Middle frontal gyrus (tissue), 1 donor: Measurements from ENCODE around the gene MTMR12.

ENCODE experiments used
- DNase-seq: peaks from one replicate; pipeline ENCODE4 v3.0.0-alpha.2; 2015; ENCODE audit warnings: low spot score; ENCODE audit errors: extremely low spot score

The MTMR12 gene, protein sequence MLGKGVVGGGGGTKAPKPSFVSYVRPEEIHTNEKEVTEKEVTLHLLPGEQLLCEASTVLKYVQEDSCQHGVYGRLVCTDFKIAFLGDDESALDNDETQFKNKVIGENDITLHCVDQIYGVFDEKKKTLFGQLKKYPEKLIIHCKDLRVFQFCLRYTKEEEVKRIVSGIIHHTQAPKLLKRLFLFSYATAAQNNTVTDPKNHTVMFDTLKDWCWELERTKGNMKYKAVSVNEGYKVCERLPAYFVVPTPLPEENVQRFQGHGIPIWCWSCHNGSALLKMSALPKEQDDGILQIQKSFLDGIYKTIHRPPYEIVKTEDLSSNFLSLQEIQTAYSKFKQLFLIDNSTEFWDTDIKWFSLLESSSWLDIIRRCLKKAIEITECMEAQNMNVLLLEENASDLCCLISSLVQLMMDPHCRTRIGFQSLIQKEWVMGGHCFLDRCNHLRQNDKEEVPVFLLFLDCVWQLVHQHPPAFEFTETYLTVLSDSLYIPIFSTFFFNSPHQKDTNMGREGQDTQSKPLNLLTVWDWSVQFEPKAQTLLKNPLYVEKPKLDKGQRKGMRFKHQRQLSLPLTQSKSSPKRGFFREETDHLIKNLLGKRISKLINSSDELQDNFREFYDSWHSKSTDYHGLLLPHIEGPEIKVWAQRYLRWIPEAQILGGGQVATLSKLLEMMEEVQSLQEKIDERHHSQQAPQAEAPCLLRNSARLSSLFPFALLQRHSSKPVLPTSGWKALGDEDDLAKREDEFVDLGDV

DNA sequence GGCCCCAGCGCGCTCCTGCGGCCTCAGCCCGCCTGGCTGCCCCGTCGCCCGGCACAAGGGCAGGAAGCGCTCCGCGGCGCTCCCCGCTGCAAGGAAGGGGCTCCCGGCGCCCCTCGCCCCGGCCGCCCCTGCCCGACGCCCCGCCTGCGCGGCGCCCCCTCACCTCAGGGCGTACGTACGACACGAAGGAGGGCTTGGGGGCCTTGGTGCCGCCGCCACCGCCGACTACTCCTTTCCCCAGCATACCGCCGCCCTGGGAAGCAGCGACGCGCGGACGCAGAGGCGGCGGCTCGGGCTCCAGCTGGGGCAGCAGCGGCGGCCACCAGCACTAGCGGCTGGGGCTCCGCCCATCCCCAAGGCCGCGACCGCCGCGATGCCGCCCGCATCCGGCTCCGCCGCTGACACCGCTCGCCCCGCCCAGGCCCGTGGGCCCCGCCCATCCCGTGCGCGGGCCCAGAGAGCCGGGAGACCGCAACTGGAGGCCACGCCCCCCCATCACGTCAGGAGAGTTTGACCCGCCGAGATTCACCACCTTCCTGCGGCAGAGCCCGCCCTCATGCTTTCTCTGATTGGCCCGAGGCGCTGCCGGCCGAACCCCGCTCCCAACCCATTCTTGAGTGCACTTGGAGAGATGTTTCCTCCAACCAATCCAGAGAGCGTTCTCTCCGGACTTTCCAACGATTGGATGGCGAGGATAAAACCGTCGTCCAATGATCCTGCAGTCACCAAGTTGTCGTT, at the start of gene MTMR12:
TSS of gene MTMR12 (minus strand) at position 345 of the 738 bp plus-strand sequence. CDS start at position 244, 101 bp downstream.
- peak; percentile 99 for DNase-seq

DNA sequence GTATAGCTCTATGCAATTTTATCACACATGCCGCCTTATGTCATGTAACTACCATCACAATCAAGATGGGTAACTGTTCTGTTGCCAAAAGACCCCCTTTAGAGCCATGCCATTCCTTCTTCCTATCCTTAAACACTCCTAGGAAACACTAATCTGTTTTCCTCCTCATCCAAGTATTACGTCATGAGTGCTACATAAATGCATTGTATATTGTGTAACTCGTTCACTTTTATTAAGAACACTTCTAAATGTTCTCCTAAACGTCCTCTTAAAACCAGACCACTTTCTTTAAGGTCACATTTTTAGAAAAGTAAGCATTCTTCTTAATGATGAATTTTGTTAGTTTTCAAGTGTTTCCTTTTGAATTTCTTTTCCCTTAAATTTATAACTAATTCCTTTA, 49.8 kb upstream of the MTMR12 start:
- DNase-seq: no peak

DNA sequence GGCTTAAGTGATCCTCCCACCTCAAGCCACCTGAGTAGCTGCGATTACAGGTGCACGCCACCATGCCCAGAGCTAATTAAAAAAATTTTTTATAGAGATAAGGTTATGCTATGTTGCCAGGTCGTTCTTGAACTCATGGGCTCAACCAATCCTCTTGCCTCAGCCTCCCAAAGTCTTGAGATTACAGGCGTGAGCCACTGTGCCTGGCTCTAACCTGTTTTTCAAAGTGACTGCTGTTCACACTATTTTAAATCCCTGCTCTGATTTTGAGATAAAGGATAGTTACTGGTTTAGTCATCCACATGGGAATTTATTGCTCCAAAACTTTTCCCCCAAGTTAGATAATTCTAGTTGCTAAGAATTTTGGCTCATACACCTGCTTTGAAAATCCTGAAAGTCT, 48.2 kb upstream of the MTMR12 start:
- DNase-seq: no peak

DNA sequence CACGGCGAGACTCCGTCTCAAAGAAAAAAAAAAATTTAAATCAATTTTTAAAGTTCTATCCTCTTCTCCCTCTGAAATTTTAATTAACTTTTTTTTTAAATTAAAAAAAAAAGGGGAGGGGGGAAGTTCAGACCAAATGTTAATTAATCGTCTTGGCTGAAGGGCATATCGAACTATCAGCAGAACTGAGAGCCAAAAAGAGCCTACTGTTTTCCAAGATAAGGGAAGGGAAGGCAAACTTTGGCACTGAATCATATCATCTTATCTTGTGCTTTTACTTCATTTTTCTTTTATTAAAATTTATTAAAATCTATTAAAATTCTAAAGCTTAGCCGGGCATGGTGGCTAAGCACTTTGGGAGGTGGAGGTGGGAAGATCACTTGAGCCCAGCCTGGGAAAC, 45.9 kb upstream of the MTMR12 start:
- DNase-seq: no peak

DNA sequence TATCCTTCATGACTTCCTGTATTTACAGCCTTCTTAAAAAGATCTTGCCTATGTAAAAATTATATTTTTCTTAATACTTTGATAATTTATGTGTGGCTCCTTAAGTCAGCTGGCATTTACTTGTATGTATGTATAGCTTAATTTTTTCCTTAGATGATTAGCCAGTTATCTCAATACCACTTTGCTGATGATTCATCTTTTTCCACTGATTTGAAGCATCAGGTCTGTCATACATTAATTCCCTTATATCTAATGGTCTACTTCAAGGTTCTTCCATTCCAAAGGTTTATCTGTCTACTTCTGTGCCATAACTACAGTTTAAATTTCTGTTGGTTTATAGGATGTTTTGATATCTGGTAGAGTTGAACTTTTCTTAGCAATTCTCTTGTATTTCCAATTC, 44.9 kb upstream of the MTMR12 start:
- no peak for DNase-seq

DNA sequence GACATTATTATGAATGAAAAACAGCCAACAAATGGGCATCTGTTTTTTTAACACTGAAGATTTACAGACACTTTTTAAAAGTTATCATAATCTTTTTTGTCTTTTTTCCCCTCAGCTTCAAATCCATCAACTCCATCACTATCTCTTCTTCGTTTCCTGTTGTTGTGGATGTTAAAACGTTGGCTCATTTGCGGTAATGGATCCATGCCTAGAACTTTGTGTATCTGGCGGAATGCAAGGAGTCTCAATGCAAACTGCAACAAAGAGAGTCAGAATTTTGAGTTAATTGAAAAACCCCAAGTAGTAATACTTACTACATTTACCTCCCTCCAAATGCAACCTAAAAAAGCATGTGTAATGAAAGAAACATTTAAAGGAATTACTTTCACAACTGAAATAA, 42.9 kb upstream of the MTMR12 start:
- no peak for DNase-seq

DNA sequence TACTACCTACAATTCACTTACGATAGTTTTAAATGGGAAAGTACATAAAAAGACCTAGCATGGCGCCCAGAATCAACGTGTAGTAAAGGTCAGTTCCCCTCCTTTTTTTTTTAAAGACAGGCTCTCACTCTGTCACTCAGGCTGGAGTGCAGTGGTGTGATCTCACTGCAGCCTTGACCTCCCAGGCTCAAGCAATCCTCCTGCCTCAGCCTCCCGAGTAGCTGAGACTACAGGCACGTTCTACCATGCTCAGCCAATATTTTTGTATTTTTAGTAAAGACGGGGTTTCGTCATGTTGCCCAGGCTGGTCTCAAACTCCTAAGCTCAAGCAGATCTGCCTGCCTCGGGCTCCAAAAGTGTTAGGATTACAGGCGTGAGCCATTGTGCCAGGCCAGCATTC, 40.7 kb upstream of the MTMR12 start:
- no peak for DNase-seq

DNA sequence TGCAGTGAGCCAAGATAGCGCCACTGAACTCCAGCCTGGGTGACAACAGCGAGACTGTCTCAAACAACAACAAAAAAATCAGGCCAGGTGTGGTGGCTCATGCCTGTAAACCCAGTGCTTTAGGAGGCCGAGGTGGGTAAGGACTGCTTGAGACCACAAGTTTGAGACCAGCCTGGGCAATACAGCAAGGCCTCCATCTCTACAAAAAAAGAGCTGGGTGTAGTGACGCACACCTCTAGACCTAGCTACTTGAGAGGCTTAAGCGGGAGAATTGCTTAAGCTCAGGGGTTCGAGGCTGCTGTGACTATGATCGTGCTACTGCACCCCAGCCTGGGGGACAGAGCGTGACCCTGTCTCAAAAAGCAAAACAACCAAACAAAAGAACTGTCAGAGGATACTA, 39.9 kb upstream of the MTMR12 start:
- DNase-seq: no peak

DNA sequence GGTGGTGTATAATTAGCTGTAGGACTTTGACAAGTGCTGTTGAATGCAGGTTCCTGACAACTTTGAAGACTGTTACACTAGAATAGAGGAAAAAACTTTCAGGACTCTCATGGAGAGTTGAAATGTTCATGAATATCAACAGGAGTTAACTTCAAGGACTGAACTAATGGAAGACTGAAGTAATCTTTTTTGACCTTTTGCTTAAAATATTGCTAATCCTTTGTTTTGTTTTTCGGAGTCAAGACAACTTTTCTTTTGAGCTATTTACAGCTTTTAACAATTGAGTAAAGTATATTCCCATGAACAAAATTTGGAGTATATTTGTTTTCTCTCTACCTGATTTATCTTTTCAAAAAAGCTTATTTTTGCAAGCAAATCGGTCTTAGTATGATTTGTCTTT, 34.1 kb upstream of the MTMR12 start:
- no peak for DNase-seq

DNA sequence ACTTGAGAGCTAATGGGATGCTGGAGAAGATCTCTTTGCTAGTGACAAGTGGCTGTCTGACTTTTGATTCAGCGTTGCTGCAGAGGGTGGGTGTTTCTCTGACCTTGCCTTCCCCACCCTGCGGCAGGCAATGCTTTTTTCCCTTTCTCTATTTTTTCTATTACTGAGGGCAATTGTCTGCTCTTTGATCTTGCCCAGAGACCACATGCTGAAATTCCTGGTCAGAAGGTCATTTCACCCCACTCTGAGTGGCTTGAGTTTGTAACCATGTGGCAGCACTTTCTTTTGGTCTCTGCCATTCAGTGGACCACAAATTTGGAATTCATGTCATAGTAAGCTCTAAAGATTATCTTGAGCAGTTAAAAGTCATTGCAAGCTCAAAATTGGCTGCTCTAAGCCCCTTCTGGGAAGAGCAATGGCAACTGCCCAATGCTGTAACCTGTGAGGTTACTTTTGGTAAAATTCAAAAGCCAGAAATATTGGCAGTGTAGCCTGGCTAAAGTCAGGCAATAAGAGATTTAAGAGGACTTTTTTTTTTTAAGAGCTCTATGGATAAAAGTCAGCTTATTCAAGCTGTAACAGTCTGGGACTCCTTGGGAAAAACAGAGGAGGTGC, 30.4 kb upstream of the MTMR12 start:
- no peak for DNase-seq

DNA sequence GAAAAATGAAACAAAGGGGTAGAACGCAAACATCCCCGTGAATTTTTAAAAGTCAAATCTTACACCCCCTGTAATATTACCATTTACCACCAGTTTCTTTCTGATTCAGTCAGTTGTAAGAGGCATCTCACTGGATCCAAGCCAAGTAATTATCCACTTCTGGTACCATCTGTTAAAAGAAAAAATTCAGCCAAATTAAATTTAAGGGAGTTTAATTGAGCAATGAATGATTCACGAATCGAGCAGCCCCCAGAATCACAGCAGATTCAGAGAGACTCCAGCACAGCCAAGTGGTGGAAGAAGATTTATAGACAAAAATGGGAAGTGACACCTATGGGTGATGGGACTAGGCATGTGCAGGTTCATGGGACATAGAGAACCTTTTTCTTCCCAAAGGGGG, 29.9 kb upstream of the MTMR12 start:
- no peak for DNase-seq

DNA sequence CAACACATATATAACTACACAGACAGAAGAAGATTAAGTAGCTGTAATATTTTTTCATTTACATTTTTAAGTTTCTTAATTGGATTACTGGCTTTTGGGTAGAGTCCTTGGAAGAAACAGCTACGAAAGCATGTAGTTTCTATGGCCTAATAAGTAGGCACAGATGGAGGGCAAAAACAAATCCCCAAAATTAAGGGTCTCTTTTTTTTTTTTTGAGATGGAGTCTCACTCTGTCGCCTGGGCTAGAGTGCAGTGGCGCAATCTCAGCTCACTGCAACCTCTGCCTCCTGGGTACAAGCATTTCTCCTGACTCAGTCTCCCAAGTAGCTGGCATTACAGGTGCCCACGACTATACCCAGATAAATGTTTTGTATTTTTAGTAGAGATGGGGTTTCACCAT, 27.1 kb upstream of the MTMR12 start:
- no peak for DNase-seq

DNA sequence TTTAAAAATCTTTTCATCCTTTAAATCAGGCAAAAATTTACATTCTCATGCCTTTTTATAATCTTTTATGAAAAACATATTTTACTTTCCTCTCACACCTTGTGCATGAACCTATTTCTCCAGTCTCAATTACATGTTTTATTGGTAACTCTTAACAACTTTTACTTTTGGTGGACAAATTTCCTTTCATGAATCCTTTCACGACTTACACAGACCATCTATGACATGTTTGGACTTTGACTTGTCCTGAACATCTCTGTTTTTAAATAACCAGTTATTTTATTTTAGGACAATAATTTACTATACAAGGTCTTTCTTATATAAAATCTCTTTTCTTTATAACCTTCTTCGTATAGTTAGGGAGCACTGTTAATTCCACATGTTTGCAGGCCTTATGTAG, 26.5 kb upstream of the MTMR12 start:
- DNase-seq: no peak

DNA sequence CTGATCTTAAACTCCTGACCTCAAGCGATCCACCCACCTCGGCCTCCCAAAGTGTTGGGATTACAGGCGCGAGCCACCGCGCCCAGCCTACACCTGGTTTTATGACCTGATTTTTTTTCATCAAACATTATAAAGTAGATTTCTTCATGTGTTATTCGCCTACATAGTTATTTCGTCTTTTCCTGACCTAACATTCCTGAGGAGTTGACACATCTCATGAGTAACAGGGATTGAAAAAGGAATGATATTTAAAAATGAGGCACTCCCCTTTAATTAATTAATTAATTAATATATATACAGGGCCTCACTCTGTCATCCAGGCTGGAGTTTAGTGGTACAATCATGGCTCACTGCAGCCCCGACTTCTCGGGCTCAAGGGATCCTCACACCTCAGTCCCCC, 20.2 kb upstream of the MTMR12 start:
- no peak for DNase-seq

DNA sequence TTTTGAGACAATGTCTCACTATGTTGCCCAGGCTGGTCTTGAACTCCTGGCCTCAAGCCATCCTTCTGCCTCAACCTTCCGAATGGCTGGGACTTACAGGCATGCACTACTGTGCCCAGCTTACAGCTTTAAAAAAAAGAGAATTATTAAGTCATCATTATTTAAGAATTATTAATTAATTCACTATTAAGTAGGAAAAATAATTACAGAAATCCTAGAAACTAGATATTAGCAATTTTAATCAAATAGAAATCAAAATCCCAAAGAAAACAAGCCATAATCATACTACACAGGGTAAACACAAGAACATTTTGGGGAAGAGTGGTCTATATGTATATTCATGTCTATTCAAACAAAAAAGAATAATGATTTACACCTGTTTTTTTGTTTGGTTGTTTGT, 19.6 kb upstream of the MTMR12 start:
- DNase-seq: no peak

DNA sequence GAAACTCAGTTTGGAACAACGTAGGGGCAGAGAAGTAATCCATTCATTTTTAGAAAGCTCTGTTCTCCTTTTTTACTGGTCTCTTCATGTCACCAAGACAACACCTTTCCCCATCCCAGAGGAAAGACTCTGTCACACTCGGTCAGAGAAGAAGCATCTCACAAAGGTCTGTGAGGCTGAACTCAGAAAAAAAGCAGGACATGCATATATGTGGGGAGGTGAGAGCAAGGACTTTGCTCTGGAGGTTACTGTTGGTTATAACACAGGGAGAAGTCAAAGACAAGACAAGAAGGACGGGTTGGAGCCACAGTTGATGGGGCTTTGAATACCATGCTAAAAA, 19.2 kb upstream of the MTMR12 start:
- no peak for DNase-seq

DNA sequence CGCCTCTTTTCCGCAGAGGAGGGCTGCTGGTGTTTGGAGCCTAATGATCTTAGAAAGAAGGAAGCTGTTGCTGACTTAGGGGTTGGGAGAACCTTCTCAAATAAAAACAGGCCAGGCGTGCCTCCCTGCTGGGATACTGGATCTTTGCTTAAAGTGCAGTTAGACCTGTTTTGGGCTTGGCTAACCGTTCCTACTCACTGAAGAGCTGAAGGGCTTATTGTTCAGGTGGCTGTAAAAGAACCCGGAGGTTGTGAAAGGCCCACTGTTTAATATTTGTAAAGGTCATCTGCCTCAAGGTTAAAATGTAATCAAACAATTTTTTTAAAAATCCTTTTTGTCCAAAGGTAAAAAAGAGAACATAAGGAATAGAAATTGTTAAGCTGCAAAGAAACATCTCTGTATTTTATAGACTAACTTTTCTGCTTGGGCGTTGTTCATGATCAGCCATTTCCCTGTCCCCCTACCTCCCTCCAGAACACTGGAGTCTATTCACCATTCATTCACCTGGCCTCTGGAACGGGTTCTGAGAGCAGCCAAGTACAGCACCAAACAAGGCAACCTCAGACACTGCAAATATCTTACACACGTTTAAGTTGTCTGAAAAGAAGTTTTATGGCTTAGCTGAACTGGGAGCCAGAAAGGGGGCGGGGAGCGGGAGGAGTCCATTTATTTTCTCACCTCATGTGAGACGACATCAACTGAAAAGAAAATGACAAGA, 18.6 kb upstream of the MTMR12 start:
- no peak for DNase-seq

DNA sequence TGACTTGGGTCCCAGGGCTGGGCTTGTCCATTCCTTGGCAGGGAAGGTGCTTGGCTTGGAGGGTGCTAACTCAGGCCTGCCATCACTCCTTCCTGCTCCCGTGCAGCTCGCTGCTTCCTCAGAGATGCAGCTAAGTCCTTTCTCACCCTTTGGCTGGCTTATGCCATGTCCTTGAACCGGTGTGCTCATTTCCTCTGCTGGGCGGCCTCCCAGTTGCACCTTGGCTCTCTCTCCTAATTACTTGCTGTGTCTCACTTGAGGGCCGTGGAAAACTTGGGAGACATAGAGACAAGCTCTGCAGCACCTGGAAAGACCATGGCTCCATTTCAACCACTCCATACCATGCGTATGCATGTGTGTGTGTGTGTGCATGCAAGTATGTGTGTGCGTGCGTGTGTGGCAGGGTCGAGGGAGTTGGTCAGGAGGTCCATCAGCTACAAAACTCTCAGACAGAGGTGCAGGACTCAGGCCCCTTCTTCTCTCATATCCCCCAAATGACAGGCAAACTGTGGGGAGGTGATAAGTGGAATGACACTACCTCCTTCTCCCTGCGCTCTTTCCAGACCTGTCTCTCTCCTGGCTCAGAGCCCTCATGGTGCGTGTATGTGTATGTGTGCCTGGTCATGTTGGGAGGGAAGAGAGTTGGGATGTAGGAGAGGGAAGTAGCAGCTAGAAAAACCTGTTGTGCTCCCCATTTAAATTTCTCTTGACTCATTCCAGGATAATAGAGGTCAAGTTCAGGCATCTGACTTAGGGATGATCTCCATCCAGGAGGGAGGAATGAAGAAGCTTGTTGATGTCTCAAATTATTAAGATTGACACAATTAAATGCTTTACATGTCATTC, 17.6 kb upstream of the MTMR12 start:
- no peak for DNase-seq

DNA sequence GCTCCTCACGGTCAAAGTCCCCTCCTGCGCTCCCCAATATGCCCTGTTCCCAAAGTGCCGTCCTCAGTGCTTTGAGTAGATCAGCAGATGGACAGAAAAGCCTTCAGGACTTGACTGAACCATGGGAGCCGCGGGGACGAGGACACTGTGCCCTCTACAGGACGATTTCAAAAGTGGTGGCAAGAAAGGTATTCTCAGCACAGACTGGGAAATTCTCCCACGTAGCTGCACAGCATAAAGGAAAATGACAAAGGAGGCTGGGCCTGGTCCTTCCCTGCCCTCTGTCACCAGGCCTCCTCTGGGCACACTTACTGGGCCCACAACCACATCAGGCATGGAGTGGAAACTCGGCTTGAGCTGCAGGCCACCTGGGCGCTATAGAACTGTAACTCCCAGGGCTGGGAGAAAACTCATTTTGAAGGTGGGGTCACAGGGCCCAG, 16.7 kb upstream of the MTMR12 start:
- peak; percentile 45 for DNase-seq

DNA sequence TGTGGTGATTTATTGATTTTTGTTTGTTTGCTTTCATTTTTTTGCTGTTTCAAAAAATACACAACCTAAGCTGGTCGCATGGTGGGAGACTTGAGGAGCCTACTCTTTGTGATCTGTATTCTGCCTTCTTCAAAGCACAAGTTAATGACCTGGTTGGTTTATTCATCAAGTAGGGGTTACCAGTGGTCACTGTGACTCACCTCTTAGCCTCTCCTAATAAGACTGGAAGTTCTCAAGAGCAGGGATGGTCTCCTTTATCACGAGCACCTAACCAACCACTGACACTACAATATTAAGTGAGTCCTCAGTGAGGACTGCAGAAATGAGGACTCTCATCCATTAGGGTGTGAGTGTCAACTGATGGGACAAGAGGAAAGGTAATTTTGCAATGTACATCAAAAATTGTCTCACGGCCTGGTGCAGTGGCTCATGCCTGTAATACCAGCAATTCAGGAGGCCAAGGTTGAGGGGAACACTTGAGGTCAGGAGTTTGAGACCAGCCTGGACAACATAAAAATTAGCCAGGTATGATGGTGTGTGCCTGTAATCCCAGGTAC, 13.6 kb upstream of the MTMR12 start:
- DNase-seq: no peak
